B cell (primary cell): ENCODE results near the gene APOC3.

ENCODE experiments used
- EZH2 ChIP-seq: IDR thresholded peaks from 2 replicates; pipeline ENCODE4 v1.6.1; 2012; ENCODE audit warnings: borderline replicate concordance, low read depth, mild to moderate bottlenecking, moderate library complexity, low read length; ENCODE audit not compliant: insufficient read depth, poor library complexity, severe bottlenecking
- TF ChIP-seq, protein P1 (sequence below): fragments of 200-600 bp; IDR thresholded peaks from one replicate; pipeline ENCODE4 v1.8.0; 2022; ENCODE audit warnings: antibody characterized with exemption, mild to moderate bottlenecking

DNA sequence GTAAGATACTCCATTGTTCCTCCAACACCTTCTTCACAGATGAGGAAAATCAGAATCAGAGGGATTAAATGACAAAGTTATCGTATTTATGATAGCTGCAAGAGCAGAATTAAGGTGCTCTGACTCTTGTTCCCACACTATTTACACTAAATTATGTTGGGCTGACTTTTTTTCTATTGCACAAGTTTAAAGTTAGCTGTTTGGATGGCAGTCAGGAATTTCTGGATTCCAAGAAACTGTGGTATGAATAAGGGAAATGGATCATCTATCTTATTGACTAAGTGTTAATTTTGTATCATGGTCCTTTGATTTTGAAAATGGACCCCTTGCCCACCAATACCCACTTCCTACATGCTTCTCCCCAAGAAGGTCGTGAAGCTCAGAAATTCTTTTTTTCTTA is 27.6 kb downstream of the APOC3 start:
- TF ChIP-seq, protein P1, sequence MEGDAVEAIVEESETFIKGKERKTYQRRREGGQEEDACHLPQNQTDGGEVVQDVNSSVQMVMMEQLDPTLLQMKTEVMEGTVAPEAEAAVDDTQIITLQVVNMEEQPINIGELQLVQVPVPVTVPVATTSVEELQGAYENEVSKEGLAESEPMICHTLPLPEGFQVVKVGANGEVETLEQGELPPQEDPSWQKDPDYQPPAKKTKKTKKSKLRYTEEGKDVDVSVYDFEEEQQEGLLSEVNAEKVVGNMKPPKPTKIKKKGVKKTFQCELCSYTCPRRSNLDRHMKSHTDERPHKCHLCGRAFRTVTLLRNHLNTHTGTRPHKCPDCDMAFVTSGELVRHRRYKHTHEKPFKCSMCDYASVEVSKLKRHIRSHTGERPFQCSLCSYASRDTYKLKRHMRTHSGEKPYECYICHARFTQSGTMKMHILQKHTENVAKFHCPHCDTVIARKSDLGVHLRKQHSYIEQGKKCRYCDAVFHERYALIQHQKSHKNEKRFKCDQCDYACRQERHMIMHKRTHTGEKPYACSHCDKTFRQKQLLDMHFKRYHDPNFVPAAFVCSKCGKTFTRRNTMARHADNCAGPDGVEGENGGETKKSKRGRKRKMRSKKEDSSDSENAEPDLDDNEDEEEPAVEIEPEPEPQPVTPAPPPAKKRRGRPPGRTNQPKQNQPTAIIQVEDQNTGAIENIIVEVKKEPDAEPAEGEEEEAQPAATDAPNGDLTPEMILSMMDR, result no peak
- TF ChIP-seq EZH2, result no peak
